HG03565 (cell line): ENCODE results near the gene SCN8A.
"Not testable (repeated sequence)": the region's sequence is repeated elsewhere in the genome, so short reads cannot be mapped to it uniquely, and the experiment has no call there.

Experiments
- ATAC-seq: cut with Tn5 transposase; IDR thresholded peaks from one replicate; pipeline ENCODE4 v1.9.1; 2021; ENCODE audit warnings: mild to moderate bottlenecking, moderate library complexity; ENCODE audit not compliant: unreplicated experiment

The SCN8A gene

GRCh38 chr12:51827925-51828818, 237.1 kb downstream of the SCN8A start:
- ATAC-seq = no peak

GRCh38 chr12:51829011-51829481, 238.0 kb downstream of the SCN8A start:
- no peak for ATAC-seq

GRCh38 chr12:51829641-51830040, 238.6 kb downstream of the SCN8A start:
- no peak for ATAC-seq

GRCh38 chr12:51831817-51832216, 240.8 kb downstream of the SCN8A start:
- ATAC-seq = not testable (repeated sequence)

GRCh38 chr12:51832354-51833107, 241.5 kb downstream of the SCN8A start:
- no peak for ATAC-seq

- no peak for ATAC-seq
Observed at GRCh38 chr12:51833448-51834227, 242.6 kb downstream of the SCN8A start.

- no peak for ATAC-seq
Observed at GRCh38 chr12:51834411-51834810, 243.4 kb downstream of the SCN8A start.

GRCh38 chr12:51836041-51836826, 245.2 kb downstream of the SCN8A start:
- ATAC-seq = no peak

GRCh38 chr12:51836827-51837173, 245.8 kb downstream of the SCN8A start:
- no peak for ATAC-seq

GRCh38 chr12:51837286-51837685, 246.3 kb downstream of the SCN8A start:
- no peak for ATAC-seq

- no peak for ATAC-seq
Observed at GRCh38 chr12:51838036-51838435, 247.0 kb downstream of the SCN8A start.

GRCh38 chr12:51838762-51839161, 247.7 kb downstream of the SCN8A start:
- ATAC-seq = no peak

GRCh38 chr12:51839310-51839947, 248.4 kb downstream of the SCN8A start:
- ATAC-seq = no peak

GRCh38 chr12:51840966-51841365, 249.9 kb downstream of the SCN8A start:
- no peak for ATAC-seq

GRCh38 chr12:51841727-51842126, 250.7 kb downstream of the SCN8A start:
- ATAC-seq = no peak

- no peak for ATAC-seq
Observed at GRCh38 chr12:51844854-51845253, 253.8 kb downstream of the SCN8A start.

GRCh38 chr12:51845482-51845881, 254.4 kb downstream of the SCN8A start:
- ATAC-seq = no peak

GRCh38 chr12:51846271-51846691, 255.2 kb downstream of the SCN8A start:
- no peak for ATAC-seq

- ATAC-seq = no peak
Observed at GRCh38 chr12:51846911-51847642, 256.0 kb downstream of the SCN8A start.
